Cardiac fibroblast (primary cell): ENCODE data around the gene ABLIM2.

Experiments
- DNase-seq, 2 donors: peaks; one replicate each; pipeline versions ENCODE4 v3.0.0 to v3.0.0-alpha.2; 2010; ENCODE audit warnings: low read depth in 2 of 2
- H3K4me3 ChIP-seq, 2 donors: replicated peaks in 1 of 2; 1 replicate in 1 of 2; 2 replicates in 1 of 2; pipeline ENCODE4 v1.5.1; 2011; ENCODE audit warnings: low read depth in 2 of 2, low read length in 2 of 2, mild to moderate bottlenecking in 2 of 2, moderate library complexity in 1 of 2
- CTCF ChIP-seq: IDR thresholded peaks from one replicate; pipeline ENCODE4 v1.5.1; 2011; ENCODE audit warnings: low read depth, mild to moderate bottlenecking, low read length, inconsistent platforms

ABLIM2 gene

GRCh38 chr4:8071766-8072165 is 86.8 kb downstream of the ABLIM2 start:
- no peak overlapping the region for H3K4me3 ChIP-seq
- no peak for TF ChIP-seq CTCF
- DNase-seq, result no peak

GRCh38 chr4:8070736-8071718 is 87.6 kb downstream of the ABLIM2 start:
- TF ChIP-seq CTCF, result no peak
- no peak for DNase-seq
- H3K4me3 ChIP-seq, result no peak overlapping the region

- TF ChIP-seq CTCF, result no peak
- no peak for DNase-seq
- no peak overlapping the region for H3K4me3 ChIP-seq
Observed at GRCh38 chr4:8069102-8069752, 89.4 kb downstream of the ABLIM2 start.

GRCh38 chr4:8067945-8068896 is 90.4 kb downstream of the ABLIM2 start:
- no peak overlapping the region for H3K4me3 ChIP-seq
- DNase-seq, result no peak
- no peak for TF ChIP-seq CTCF

GRCh38 chr4:8067274-8067936 is 91.2 kb downstream of the ABLIM2 start:
- H3K4me3 ChIP-seq, result no peak overlapping the region
- TF ChIP-seq CTCF, result no peak
- no peak for DNase-seq

- no peak for TF ChIP-seq CTCF
- DNase-seq, result no peak
- no peak overlapping the region for H3K4me3 ChIP-seq
Observed at GRCh38 chr4:8066336-8066931, 92.2 kb downstream of the ABLIM2 start.
